GM18909 (cell line): Measurements from ENCODE around the gene SLC9A9.

Experiments
- ATAC-seq: cut with Tn5 transposase; IDR thresholded peaks from one replicate; pipeline ENCODE4 v1.9.1; 2021; ENCODE audit warnings: mild to moderate bottlenecking; ENCODE audit not compliant: unreplicated experiment, poor library complexity

The SLC9A9 gene

GRCh38 chr3:143242691-143243090, 605.6 kb downstream of the SLC9A9 start:
- no peak for ATAC-seq

DNA sequence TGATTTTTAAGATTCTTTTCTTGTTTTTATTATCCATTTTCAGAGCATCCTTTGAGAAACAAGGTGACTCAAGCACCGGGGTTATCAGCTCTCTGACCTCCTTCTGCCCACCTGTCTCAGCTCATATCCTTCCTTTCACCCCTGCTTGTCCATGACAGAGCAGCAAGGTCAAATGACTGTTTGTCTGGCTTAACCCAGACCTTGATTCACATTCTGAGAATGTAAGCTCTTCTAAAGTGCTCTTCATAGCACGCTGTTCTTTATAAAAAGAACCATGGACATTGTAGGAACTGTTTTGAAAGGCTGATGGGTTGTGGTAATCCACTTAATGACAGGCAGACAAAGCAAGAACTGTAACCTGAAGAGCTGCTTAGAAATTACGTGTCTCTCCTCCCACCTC, 606.2 kb downstream of the SLC9A9 start:
- no peak for ATAC-seq

GRCh38 chr3:143241481-143241951, 606.8 kb downstream of the SLC9A9 start:
- no peak for ATAC-seq

DNA sequence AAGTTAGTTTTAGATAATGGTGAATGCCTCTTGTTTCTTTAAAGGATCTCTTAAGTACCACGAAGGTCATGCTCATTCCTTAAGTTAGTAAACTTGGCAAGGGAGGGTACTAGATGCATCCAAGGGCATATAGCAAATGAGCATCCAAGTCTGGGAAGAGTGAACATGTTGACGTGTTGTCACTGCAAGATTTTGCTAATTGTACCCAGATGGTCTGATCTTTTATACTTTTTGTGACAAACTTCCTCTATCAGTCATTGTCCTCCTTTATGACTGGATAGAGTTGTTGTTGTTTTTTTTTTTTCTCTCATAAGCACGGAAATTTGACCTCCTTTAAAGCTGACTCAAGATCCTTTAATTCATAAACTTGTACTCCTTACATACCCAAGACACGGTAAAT, 607.4 kb downstream of the SLC9A9 start:
- no peak for ATAC-seq

GRCh38 chr3:143239031-143239430, 609.2 kb downstream of the SLC9A9 start:
- ATAC-seq = no peak

- ATAC-seq = no peak
These were observed 611.1 kb downstream of the SLC9A9 start for GRCh38 chr3:143237077-143237627.

DNA sequence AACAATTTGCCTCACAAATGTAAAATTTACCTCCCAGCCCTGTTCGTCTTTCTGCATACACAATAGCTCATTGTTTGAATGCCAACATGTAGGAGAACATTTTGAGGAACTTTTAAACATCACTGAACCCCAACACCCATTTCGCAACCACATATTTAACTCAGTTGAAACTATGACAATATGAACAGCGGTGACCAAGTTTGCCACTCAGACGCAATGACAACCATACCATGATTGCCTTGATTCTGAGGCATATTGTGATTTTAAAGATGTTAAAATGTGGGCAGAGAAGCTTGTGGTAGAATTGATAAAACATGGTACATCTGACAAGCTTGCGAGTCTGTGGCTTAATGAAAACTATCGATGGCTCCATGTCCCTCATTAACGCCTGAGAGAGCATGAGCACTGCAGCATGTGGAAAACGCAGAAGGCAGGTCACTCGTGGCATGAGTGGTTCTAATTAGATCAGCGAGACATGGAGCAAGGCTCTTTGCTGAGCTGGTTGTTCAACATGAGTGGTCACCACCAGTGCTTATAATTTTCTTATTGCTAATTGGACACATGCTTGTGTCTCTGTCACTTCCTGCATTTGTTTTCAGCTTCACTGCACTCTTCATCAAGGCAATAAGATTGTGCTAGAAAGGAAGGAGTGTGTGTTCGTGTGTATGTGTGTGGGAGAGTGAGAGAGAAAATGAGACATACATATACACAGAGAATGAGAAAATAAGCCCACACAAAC, 611.9 kb downstream of the SLC9A9 start:
- peak; percentile 43 for ATAC-seq

GRCh38 chr3:143235614-143236204, 612.6 kb downstream of the SLC9A9 start:
- ATAC-seq = no peak

DNA sequence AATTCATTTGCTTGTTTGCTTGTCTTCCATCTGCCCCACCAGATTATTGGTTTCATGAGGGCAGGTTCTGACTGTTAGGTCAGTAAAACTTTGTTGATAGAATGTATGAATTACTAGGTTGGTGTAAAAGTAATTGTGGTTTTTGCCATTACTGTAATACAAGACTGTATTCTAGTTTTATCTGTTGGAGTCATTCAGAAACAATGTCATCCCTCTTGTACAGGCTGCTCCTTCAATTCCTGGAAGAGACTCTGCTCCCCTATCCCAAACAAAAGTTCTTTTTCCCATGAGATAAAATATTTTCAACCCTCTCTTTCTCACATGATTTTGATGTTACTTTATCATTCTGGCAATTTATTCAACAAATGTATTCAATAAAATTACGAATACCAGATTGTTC, 613.7 kb downstream of the SLC9A9 start:
- ATAC-seq = no peak

GRCh38 chr3:143232981-143233380, 615.3 kb downstream of the SLC9A9 start:
- ATAC-seq = no peak

GRCh38 chr3:143228405-143228804, 619.9 kb downstream of the SLC9A9 start:
- no peak for ATAC-seq

DNA sequence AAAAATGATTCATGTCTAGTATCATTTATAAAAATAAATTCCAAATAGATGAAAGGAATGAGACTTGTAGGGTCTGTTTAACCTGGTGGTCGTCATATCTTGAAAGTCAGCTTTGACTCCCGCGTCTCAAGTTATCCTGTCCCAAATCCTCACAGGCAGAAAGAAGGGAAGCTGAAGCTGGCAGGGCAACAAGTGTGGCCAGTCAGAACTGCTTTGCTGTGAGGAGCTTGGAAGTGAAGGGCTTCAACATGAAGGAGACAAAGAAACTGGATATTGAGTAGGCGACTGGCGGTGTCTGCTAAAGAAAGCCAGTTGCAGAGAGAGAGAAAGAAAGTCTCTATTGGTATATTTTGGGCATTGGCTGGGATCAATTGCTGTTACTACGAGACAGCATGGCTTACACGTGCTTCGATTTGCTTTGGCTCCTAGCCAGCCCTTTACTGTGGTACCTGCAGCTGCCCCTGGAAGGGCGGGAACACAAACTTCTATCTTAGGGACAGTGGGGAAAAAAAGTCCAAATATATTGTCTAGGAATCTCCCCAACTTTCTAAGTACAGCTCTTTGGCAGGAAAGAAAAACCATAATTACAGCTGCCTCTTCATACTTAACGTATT, 621.5 kb downstream of the SLC9A9 start:
- ATAC-seq = no peak

DNA sequence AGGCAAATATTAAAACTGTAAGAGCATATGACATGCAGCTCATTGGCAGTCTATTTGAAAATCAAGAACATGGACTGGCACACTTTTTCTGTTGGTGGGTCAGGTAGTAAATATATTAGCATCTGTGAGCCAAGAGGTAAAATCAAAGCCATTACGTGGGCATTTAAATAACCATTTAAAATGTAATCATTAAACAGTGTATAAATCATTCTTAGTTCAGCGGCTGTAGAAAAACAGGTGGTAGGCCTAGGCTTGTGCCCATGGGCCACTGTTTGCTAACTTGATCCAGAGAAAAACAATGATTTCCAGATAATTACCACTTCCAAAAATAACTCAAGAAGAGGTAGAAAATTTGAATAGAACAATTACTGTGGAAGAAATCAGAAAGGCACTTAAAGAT, 623.6 kb downstream of the SLC9A9 start:
- no peak for ATAC-seq

DNA sequence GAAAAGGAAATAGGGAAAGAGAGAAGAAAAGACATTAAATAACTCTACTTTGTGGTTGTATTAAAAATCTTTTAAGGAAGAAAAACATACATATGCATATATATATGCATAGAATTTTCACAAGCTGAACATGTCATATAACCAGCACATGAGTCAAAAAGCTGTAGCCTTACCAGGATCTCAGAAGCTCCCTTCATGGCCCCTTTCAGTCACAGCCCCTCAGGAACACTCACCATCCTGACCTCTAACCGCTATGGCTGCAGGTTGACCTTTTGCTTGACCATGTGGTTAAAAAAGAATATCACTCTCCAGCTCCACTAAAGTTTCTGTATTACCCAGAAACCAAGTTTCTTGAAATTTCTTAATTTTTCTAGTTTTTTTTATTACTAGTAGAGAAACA, 625.3 kb downstream of the SLC9A9 start:
- ATAC-seq = no peak

GRCh38 chr3:143222505-143222904, 625.8 kb downstream of the SLC9A9 start:
- ATAC-seq = no peak

DNA sequence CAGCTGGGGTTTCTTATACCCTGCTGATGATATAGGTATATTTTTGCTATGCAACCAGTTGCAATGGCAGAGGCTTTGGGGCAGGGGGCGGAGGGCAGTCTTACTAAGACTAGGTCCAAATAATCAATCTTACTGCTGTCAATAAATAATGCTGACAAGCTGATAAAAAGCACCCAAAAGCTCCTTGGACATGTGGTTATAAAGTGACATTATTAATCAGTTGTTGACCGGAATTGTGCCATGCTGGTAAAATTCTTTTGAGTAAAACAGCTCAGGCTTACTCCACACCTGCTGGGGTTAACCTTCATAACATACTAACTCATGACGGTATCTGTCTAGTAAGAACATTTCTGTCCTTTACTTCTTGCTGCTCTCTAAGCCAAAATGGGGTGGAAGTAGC, 626.8 kb downstream of the SLC9A9 start:
- ATAC-seq = no peak

- ATAC-seq = no peak
These were observed 627.5 kb downstream of the SLC9A9 start for GRCh38 chr3:143220741-143221140.

DNA sequence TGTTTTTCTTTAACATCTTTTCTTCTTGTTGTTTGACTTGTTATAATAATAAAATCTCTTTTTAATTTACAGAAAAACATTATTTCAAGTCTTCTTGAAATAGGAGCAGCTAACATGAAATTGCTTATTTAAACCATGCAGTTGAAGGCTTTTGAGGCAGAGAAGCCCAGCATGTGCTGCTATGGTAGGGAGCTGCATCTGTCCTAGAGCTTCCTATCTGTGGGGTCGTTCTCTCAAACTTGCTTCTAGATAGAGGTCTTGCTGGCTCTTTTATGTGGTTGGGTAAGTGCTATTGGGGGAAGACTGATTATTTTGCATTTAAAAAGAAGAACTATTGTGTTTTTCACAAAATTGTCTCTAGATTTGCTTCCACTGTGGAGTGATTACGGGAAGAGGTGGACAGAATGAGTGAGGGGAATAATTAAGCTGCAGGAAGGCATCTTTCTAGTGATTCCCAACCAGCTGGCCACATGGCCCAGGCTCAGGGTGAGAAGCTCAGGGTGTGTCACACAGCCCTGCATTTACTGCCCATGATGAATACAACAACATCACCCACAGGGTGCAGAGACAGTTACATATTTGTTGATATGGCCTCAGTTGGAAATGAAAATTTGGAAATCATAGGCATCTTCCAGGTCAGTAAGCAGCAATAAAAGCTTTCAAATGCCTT, 630.0 kb downstream of the SLC9A9 start:
- no peak for ATAC-seq

- no peak for ATAC-seq
These were observed 631.0 kb downstream of the SLC9A9 start for GRCh38 chr3:143217283-143217682.

- no peak for ATAC-seq
These were observed 631.5 kb downstream of the SLC9A9 start for GRCh38 chr3:143216709-143217182.
